Neuronal stem cell (in vitro differentiated cells): ENCODE data around the gene CCDC102A.

Experiments
- DNase-seq: peaks from one replicate; pipeline ENCODE4 v3.0.0-alpha.2; 2013; ENCODE audit warnings: low spot score
- H2AFZ ChIP-seq: one replicate; pipeline ENCODE4 v1.6.1; 2013; ENCODE audit warnings: mild to moderate bottlenecking, low read length, inconsistent platforms
- H2AK5ac ChIP-seq: 2 replicates; pipeline ENCODE4 v1.6.1; 2013; ENCODE audit warnings: low read depth, mild to moderate bottlenecking, inconsistent platforms, low read length, moderate library complexity, mixed read lengths
- H2BK120ac ChIP-seq: 2 replicates; pipeline ENCODE4 v1.6.1; 2013; ENCODE audit warnings: low read depth, mild to moderate bottlenecking, inconsistent platforms, low read length, moderate library complexity, mixed read lengths
- H2BK12ac ChIP-seq: one replicate; pipeline ENCODE4 v1.6.1; 2013; ENCODE audit warnings: low read length, inconsistent platforms
- H2BK15ac ChIP-seq: 2 replicates; pipeline ENCODE4 v1.6.1; 2013; ENCODE audit warnings: mild to moderate bottlenecking, low read length, inconsistent platforms, mixed read lengths
- H2BK5ac ChIP-seq: one replicate; pipeline ENCODE4 v1.6.1; 2013; ENCODE audit warnings: inconsistent platforms, mild to moderate bottlenecking, low read length, moderate library complexity
- H3K14ac ChIP-seq: one replicate; pipeline ENCODE4 v1.6.1; 2013; ENCODE audit warnings: low read length, inconsistent platforms
- H3K18ac ChIP-seq: 2 replicates; pipeline ENCODE4 v1.6.1; 2013; ENCODE audit warnings: low read length, inconsistent platforms
- H3K23ac ChIP-seq: 2 replicates; pipeline ENCODE4 v1.6.1; 2013; ENCODE audit warnings: low read depth, mild to moderate bottlenecking, mixed read lengths, low read length, inconsistent platforms; ENCODE audit not compliant: poor library complexity
- H3K27ac ChIP-seq: replicated peaks from 3 replicates; pipeline ENCODE4 v1.5.1; 2013; ENCODE audit warnings: low read length, inconsistent platforms
- H3K27me3 ChIP-seq, 3 experiments: 2 replicates each; pipeline ENCODE4 v1.6.1; 2013; ENCODE audit warnings: low read length in 3 of 3, mild to moderate bottlenecking in 2 of 3, inconsistent platforms in 1 of 3, low read depth in 1 of 3, mixed read lengths in 1 of 3, moderate library complexity in 1 of 3; ENCODE audit not compliant: control insufficient read depth in 3 of 3, insufficient read depth in 3 of 3
- H3K36me3 ChIP-seq, 2 donors: replicated peaks in 1 of 2; 2 replicates each; pipeline ENCODE4 v1.6.1; 2013; ENCODE audit warnings: low read length in 2 of 2; ENCODE audit not compliant: control insufficient read depth in 2 of 2, insufficient read depth in 2 of 2
- H3K4ac ChIP-seq: 2 replicates; pipeline ENCODE4 v1.6.1; 2013; ENCODE audit warnings: inconsistent platforms, mild to moderate bottlenecking, low read length, moderate library complexity
- H3K4me1 ChIP-seq, 2 donors: 1 replicate in 1 of 2; 2 replicates in 1 of 2; pipeline ENCODE4 v1.6.1; 2013; ENCODE audit warnings: low read length in 2 of 2, low read depth in 1 of 2; ENCODE audit not compliant: control insufficient read depth in 2 of 2, insufficient read depth in 1 of 2
- H3K4me2 ChIP-seq: one replicate; pipeline ENCODE4 v1.6.1; 2013; ENCODE audit warnings: mild to moderate bottlenecking, low read length, inconsistent platforms; ENCODE audit not compliant: insufficient read depth, poor library complexity, severe bottlenecking
- H3K4me3 ChIP-seq, 2 donors: 2 replicates each; pipeline ENCODE4 v1.5.1; 2013; ENCODE audit warnings: low read length in 2 of 2, mild to moderate bottlenecking in 2 of 2, inconsistent platforms in 1 of 2, moderate library complexity in 1 of 2
- H3K79me1 ChIP-seq: one replicate; pipeline ENCODE4 v1.6.1; 2013; ENCODE audit warnings: low read depth, mild to moderate bottlenecking, inconsistent platforms, low read length, moderate library complexity
- H3K9ac ChIP-seq: one replicate; pipeline ENCODE4 v1.6.1; 2013; ENCODE audit warnings: mild to moderate bottlenecking, low read depth, low read length, inconsistent platforms; ENCODE audit not compliant: poor library complexity
- H3K9me3 ChIP-seq, 2 donors: replicated peaks in 1 of 2; 2 replicates each; pipeline versions ENCODE3 to v1.6.1; 2013; ENCODE audit warnings: low read length in 2 of 2, mild to moderate bottlenecking in 2 of 2, inconsistent platforms in 1 of 2, low read depth in 1 of 2, mixed read lengths in 1 of 2, moderate library complexity in 1 of 2; ENCODE audit not compliant: control insufficient read depth in 2 of 2, insufficient read depth in 1 of 2
- H4K8ac ChIP-seq: one replicate; pipeline ENCODE4 v1.6.1; 2013; ENCODE audit warnings: low read depth, mild to moderate bottlenecking, inconsistent platforms, low read length, moderate library complexity
- H4K91ac ChIP-seq: one replicate; pipeline ENCODE4 v1.6.1; 2013; ENCODE audit warnings: low read length, low read depth, mild to moderate bottlenecking, inconsistent platforms; ENCODE audit not compliant: poor library complexity
- WGBS, 2 donors: extraction: QIAGEN DNeasy Blood & Tissue Kit; methylation state at CpG; one replicate each; pipeline ENCODE4 v1.1.7; 2013; ENCODE audit warnings: missing lambda C conversion rate in 2 of 2, mixed read lengths in 1 of 2; ENCODE audit not compliant: insufficient read length in 2 of 2, insufficient replicate concordance in 1 of 2; ENCODE audit errors: extremely low coverage in 2 of 2; 5-methylcytosine and 5-hydroxymethylcytosine counted together

CCDC102A gene

GRCh38 chr16:57575468-57576277 lies 39.3 kb upstream of the CCDC102A start:
- peak overlapping the region; percentile 15 for H2AFZ ChIP-seq
- H3K36me3 ChIP-seq, result no peaks in the 10 kb centered on the region
- no peaks in the 10 kb centered on the region for H3K9me3 ChIP-seq
- H4K8ac ChIP-seq, result no peak overlapping the region
- no peak for DNase-seq
- no peak overlapping the region for H3K18ac ChIP-seq
- H4K91ac ChIP-seq, result no peak overlapping the region
- H2BK5ac ChIP-seq, result peak overlapping the region; percentile 10
- H2BK12ac ChIP-seq, result no peak overlapping the region
- WGBS, 2 donors, result no CpG with 5 or more reads among the region's 16 CpGs
- no peaks in the 10 kb centered on the region for H3K79me1 ChIP-seq
- no peak overlapping the region for H3K4ac ChIP-seq
- no peak overlapping the region for H3K9ac ChIP-seq
- H3K4me2 ChIP-seq, result no peak overlapping the region
- peak overlapping the region; percentile 70 for H2BK15ac ChIP-seq
- no peak overlapping the region for H3K14ac ChIP-seq
- H3K27ac ChIP-seq, result no peak overlapping the region
- H2AK5ac ChIP-seq, result peak overlapping the region; percentile 73
- peaks cover 0 to 8% of the 10 kb centered on the region in 2 donors for H3K4me1 ChIP-seq
- H3K4me3 ChIP-seq, result no peak overlapping the region
- no peak overlapping the region for H3K23ac ChIP-seq
- H2BK120ac ChIP-seq, result no peak overlapping the region
- H3K27me3 ChIP-seq, result no peaks in the 10 kb centered on the region

- Histone ChIP-seq H3K4ac (no peak overlapping the region), H3K14ac (no peak overlapping the region), H2BK15ac (peak overlapping the region; percentile 23), H3K27ac (no peak overlapping the region), H3K79me1 (no peaks in the 10 kb centered on the region), H2AFZ (peak overlapping the region; percentile 15), H3K18ac (no peak overlapping the region), H2BK120ac (no peak overlapping the region), H3K4me3 (no peak overlapping the region), H2AK5ac (peak overlapping the region; percentile 73), H3K9me3 (no peaks in the 10 kb centered on the region), H4K91ac (no peak overlapping the region), H3K27me3 (no peaks in the 10 kb centered on the region), H3K36me3 (peaks cover 0 to under 1% of the 10 kb centered on the region in 2 donors), H4K8ac (no peak overlapping the region), H3K9ac (no peak overlapping the region), H2BK5ac (peak overlapping the region; percentile 10), H3K4me2 (no peak overlapping the region), H3K23ac (peak overlapping the region; percentile 8), H2BK12ac (no peak overlapping the region), H3K4me1 (peaks cover 0 to 8% of the 10 kb centered on the region in 2 donors)
- WGBS, 2 donors, result no CpG with 5 or more reads among the region's 24 CpGs
- no peak for DNase-seq
These were observed 38.5 kb upstream of the CCDC102A start for GRCh38 chr16:57574646-57575467.

GRCh38 chr16:57574086-57574485 lies 37.7 kb upstream of the CCDC102A start:
- H3K4me3 ChIP-seq, result no peak overlapping the region

More at GRCh38 chr16:57574086-57574485, 37.7 kb upstream of the CCDC102A start:
- no peak for DNase-seq
- no CpG with 5 or more reads among the region's 12 CpGs for WGBS, 2 donors
- peak overlapping the region; percentile 32 for H3K18ac ChIP-seq
- H2BK15ac ChIP-seq, result no peak overlapping the region
- H3K23ac ChIP-seq, result peak overlapping the region; percentile 26
- no peaks in the 10 kb centered on the region for H3K79me1 ChIP-seq
- H2BK120ac ChIP-seq, result no peak overlapping the region
- H4K91ac ChIP-seq, result no peak overlapping the region
- H4K8ac ChIP-seq, result no peak overlapping the region
- H3K9ac ChIP-seq, result no peak overlapping the region
- H2AK5ac ChIP-seq, result peak overlapping the region; percentile 33
- peaks cover 0 to 4% of the 10 kb centered on the region in 2 donors for H3K9me3 ChIP-seq
- no peak overlapping the region for H3K4me2 ChIP-seq
- H2AFZ ChIP-seq, result no peak overlapping the region
- H3K4ac ChIP-seq, result no peak overlapping the region
- H3K14ac ChIP-seq, result no peak overlapping the region
- H2BK5ac ChIP-seq, result no peak overlapping the region
- peaks cover 0 to 7% of the 10 kb centered on the region in 2 donors for H3K36me3 ChIP-seq
- peaks cover 0 to 8% of the 10 kb centered on the region in 2 donors for H3K4me1 ChIP-seq
- no peak overlapping the region for H3K27ac ChIP-seq
- H2BK12ac ChIP-seq, result no peak overlapping the region
- no peaks in the 10 kb centered on the region for H3K27me3 ChIP-seq
